AG04449 (cell line): Measurements from ENCODE around the gene CMTM7.

Experiments
- CTCF ChIA-PET: fragments of 350-600 bp; formaldehyde crosslinking; extraction: SDS; loops from one replicate; lab custom pipeline; 2021; ENCODE audit warnings: antibody characterized with exemption; lab: Yijun Ruan, JAX
- POLR2A ChIA-PET: fragments of 400-600, 350-600 bp; formaldehyde crosslinking; extraction: SDS; loops from one replicate; lab custom pipeline; 2020; ENCODE audit warnings: antibody characterized with exemption, inconsistent platforms; lab: Yijun Ruan, JAX
- DNase-seq: peaks from one replicate; pipeline ENCODE4 v3.0.0-alpha.2; 2010; ENCODE audit warnings: low read depth, low spot score
- H3K4me3 ChIP-seq: 2 replicates; pipeline ENCODE4 v1.5.1; 2011; ENCODE audit warnings: low read depth, mild to moderate bottlenecking, control low read depth, low read length
- CTCF ChIP-seq: IDR thresholded peaks from one replicate; pipeline ENCODE4 v1.5.1; 2011; ENCODE audit warnings: mild to moderate bottlenecking, moderate library complexity, low read length, control low read depth, inconsistent platforms; ENCODE audit not compliant: insufficient read depth; ENCODE audit errors: missing control alignments

CMTM7 gene

GRCh38 chr3:32401126-32401525 is 9.5 kb downstream of the CMTM7 start:
- CTCF ChIA-PET = interaction anchor here (0.8 to 6.9 kb wide), 8 partner anchors 10 to 225 kb away, joined by 3 to 77 read pairs (median 4); partner anchors contain the start of gene CMTM7
- no peak for DNase-seq
- POLR2A ChIA-PET = no interaction called here
- H3K4me3 ChIP-seq = peak overlapping the region; percentile 44
- no peak for TF ChIP-seq CTCF

GRCh38 chr3:32401556-32402081 is 10.0 kb downstream of the CMTM7 start:
- ChIA-PET CTCF (interaction anchor here (0.8 to 6.9 kb wide), 6 partner anchors 11 to 225 kb away, joined by 3 to 77 read pairs (median 4); partner anchors contain the start of gene CMTM7), POLR2A (no interaction called here)
- TF ChIP-seq CTCF = no peak
- H3K4me3 ChIP-seq = peak overlapping the region; percentile 44
- DNase-seq = no peak

GRCh38 chr3:32403663-32404062 is 12.0 kb downstream of the CMTM7 start:
- no peak overlapping the region for H3K4me3 ChIP-seq
- TF ChIP-seq CTCF = no peak
- ChIA-PET CTCF (interaction anchor here (0.8 to 1.0 kb wide), 2 partner anchors 27 to 67 kb away, joined by 3 read pairs; no protein-coding TSS in a partner anchor), POLR2A (no interaction called here)
- DNase-seq = no peak

- CTCF ChIA-PET = interaction anchor here (0.8 to 1.0 kb wide), 2 partner anchors 13 to 63 kb away, joined by 3 read pairs; partner anchors contain the start of gene CMTM7
- POLR2A ChIA-PET = no interaction called here
These were observed 13.1 kb downstream of the CMTM7 start for GRCh38 chr3:32404714-32405113.

GRCh38 chr3:32405155-32405554 is 13.5 kb downstream of the CMTM7 start:
- POLR2A ChIA-PET = no interaction called here
- no peak for DNase-seq
- no peak for TF ChIP-seq CTCF
- H3K4me3 ChIP-seq = no peak overlapping the region
- CTCF ChIA-PET = interaction anchor here (1.0 to 1.5 kb wide), 2 partner anchors 13 to 31 kb away, joined by 3 to 4 read pairs; partner anchors contain the start of gene CMTM7

More at GRCh38 chr3:32404714-32405113, 13.1 kb downstream of the CMTM7 start:
- H3K4me3 ChIP-seq = no peak overlapping the region
- no peak for DNase-seq
- TF ChIP-seq CTCF = no peak

GRCh38 chr3:32405711-32406323 is 14.2 kb downstream of the CMTM7 start:
- DNase-seq = no peak
- CTCF ChIA-PET = interaction anchor here (1.0 to 1.5 kb wide), 3 partner anchors 24 to 62 kb away, joined by 3 to 4 read pairs (median 3); no protein-coding TSS in a partner anchor
- no peak overlapping the region for H3K4me3 ChIP-seq
- POLR2A ChIA-PET = no interaction called here
- no peak for TF ChIP-seq CTCF
